Nucleus accumbens (tissue), 56 donors: ENCODE measurements around the gene FGB.
"Not testable (repeated sequence)": the region's sequence is repeated elsewhere in the genome, so short reads cannot be mapped to it uniquely, and the experiment has no call there.

Experiments used
- DNase-seq, 56 donors: peaks; one replicate each; lab custom pipeline; 2025; lab: John Stamatoyannopoulos, UW

FGB gene

GRCh38 chr4:154593868-154594267 is 31.1 kb downstream of the FGB start:
- peak in 33 of 56 donors; percentile 1 to 66 (median 22) for DNase-seq

DNA sequence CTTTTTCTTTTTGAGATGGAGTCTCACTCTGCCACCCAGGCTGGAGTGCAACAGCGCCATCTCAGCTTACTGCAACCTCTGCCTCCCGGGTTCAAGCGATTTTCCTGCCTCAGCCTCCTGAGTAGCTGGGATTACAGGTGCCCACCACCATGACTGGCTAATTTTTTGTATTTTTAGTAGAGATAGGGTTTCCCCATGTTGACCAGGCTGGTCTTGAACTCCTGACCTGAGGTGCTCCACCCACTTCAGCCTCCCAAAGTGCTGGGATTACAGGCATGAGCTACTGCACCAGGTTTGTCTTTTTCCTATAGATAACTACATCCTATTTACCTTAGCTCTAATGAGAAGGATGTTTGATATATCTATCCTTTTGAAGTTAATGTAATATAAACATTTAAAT is 31.5 kb downstream of the FGB start:
- DNase-seq = not testable (repeated sequence)

GRCh38 chr4:154595807-154596206 is 33.0 kb downstream of the FGB start:
- DNase-seq = no peak

DNA sequence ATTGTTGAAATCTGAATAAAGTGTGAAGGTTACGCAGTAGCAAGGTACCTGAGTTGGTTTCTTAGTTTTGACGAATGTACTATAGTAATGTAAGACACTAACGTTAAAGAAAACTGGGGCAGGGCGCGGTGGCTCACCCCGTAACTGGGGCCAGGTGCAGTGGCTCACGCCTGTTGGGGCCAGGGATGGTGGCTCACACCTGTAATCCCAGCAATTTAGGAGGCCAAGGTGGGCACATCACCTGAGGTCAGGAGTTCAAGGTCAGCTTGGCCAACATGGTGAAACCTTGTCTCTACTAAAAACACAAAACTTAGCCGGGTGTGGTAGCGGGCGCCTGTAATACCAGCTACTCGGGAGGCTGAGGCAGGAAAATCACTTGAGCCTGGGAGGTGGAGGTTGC is 34.5 kb downstream of the FGB start:
- DNase-seq = not testable (repeated sequence)

DNA sequence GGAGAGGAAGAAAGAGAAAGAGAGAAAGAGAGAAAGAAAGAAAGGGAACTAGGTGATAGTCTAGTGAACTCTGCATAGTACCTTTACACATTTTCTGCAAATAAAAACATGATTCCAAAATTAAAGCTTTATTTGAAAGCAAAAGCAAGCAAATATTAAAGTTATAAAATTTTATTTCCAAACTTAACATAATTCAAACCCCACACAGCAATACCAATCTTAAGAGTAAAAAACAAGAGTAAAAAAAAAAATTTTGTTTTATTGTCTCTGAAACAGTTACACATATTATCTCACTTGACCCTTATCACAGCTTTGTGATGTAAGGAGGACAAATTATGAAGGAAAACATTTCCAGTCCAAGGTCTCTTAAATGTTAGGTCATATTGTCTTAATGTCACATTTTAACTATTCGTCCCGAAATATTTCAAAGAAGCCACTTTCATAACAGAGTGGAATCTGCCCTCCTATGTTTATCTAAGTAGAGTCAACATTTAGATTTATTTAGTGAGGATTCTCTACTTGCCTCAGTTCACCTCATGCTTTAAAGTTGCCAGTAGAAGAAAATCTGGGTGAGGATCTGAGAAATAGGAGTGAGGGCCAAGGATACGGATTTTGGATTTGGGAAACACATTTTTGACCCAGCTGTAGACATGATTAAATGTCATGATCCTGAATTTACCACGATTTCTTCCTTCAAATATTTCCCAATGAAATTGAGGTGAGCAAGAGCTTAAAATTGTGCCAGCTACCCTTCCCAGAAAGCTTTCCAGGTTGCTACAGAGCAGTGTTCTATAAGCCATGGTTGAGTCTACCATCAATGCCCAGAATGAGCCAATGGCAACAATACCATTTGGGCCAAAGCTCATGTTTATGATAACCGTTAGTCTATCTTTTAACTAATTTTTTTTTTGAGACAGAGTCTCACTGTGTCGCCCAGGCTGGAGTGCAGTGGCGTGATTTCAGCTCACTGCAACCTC is 35.3 kb downstream of the FGB start:
- DNase-seq = no peak

- no peak for DNase-seq
Observed at GRCh38 chr4:154602404-154603020, 39.7 kb downstream of the FGB start.

- no peak for DNase-seq
Observed at GRCh38 chr4:154603033-154603943, 40.5 kb downstream of the FGB start.

DNA sequence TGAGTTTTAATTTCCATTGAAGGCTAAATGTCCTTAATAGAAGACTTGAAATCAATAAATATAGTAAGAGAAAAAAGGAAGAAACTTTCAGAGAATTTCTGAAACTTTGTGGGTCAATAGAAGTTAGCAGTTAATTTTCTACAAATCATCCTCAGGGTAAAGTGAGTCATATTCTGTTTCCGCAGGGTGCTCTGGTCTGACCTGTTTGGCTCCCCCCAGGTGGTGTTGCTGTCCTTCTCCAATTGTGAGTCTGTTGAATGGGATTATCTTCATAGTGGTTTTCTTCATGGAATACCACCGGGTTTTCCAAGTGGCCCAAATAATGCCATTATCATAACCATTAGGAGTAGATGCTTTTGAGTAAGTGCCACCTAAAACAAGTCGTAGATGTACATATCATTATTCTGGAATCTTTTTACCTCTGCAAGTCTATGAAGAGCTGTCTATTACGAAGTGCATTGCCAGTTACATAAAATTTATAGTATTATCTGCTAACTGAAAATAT is 41.9 kb downstream of the FGB start:
- DNase-seq = no peak

DNA sequence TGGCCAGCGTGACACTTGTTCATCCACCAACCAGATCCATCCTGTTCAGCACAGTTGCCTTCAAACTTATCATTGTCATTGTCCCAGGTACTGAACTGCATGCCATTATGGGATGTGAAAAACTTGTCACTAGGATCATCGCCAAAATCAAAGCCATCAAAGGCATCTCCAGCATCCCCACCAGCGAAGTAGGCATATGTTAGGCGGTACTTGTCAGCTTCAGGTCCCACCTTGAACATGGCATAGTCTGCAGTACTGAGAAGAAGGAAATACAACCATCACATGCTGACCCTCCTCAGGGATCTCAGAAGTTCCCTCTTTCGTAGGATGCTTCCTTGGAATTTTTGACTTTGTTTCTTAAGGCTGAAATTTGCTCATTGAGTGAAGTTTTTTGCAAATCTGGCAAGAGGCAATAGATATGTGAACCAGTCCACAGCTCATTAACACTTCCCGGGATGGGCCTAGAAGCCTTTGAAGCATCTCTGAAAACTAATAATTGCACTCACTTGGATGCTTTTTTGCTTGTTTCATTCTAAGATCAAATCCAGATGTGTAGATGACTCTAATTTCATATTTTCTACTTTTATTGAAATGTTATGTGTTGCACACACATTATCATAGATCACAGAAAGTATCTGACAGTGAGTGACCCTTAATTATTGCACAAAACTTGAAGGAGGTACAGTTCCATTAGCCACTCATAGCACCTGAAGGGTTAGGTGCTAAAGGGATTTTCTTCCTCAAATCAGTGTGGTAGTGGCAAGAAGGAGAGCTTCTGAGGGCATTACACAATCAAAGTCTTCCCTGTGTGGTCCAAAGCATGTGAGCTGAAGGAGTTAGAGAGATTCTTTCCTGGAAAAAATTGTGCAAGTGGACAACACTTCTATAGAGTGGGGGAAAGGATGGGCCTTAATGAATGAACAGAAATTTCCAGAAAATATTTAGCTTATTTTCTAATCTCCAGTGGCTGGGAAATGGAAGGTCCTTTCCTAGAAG is 44.2 kb downstream of the FGB start:
- no peak for DNase-seq

- DNase-seq = no peak
Observed at GRCh38 chr4:154608361-154609252, 45.8 kb downstream of the FGB start.

DNA sequence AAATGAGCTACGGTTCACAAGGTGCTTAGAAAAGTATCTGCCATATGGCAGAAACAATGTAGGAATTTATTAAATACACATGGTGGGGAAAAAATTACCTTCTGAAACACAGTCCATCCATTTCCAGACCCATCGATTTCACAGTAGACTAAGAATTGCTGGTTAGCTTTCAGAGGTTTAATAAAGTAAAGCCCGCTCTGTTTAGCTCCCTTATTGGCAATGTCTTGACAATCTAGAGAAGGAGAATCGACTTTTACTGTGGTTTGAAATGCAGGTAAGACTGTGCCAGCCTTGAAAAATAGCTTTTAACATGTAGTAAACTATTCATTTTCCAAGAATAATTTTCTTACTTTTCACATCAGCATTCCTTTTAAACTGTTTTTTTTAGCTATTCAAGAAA is 46.7 kb downstream of the FGB start:
- no peak for DNase-seq

DNA sequence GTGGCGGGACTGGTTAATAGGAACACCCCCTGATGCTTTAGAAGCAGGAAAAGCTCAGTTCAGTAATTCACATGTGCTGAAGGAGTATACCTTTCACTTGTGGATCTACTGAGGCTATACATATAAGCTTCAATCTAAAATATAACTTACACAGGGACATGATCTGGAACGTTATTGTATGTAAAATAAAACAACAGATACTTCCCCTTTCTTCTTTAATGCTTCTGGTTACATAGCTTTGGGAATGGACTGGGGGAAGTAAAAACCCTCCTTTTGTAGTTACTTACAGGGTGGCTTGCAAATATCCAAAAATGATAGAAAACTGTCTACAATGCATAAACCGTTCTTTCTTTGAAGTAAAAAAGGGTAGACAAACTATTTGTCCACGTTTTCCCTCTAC is 47.8 kb downstream of the FGB start:
- DNase-seq = no peak

GRCh38 chr4:154611833-154612232 is 49.0 kb downstream of the FGB start:
- DNase-seq = no peak

DNA sequence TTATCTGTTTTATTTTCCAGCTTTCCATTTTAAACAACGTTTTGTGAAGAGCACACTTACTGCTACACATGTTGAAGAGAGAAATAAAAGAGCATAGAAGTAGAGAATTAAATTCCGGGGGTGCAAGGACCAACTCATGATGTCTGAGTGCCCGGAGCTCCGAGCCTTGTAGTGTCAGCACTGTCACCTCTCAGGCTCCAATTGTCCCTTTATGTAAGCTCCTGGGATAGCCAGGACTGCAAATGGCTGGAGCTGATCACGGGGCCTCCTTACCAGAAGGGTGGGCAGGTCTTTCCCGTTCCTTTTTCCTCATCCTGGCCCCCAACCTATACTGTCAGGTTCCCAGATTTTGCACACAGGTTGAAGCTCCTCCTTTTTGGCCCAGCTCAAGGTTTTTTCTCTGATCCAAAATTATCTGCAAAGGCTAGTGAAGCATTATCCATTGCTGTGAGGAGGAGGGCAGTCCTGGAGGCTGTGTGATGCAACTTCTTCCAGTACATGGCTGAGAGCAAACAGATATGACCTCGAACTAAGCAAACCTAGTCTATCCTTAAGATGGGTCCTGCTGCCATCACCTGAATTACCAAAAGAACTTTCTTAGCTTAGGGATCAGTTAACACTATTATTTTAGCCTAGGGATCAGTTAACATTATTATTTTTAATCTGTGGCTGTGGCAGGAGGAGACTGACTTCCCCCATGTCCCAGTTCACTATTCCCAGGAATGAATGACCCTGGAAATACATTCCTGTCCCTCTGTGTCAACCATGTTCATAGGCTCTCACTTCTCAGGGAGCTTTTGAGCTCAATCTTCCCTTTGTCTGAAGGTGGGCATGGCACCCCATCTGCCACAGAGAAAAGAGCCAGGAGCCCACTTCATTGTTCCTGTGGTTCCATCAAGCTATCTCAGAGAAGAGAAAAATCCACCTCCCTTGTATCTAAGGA is 49.9 kb downstream of the FGB start, which contains the start of gene FGG:
Gene FGG, minus strand, starts transcription at position 185 of the 943 bp plus-strand sequence. Its CDS starts 47 bp downstream, at position 138.
- no peak for DNase-seq

- DNase-seq = no peak
Observed at GRCh38 chr4:154614306-154614705, 51.5 kb downstream of the FGB start.

DNA sequence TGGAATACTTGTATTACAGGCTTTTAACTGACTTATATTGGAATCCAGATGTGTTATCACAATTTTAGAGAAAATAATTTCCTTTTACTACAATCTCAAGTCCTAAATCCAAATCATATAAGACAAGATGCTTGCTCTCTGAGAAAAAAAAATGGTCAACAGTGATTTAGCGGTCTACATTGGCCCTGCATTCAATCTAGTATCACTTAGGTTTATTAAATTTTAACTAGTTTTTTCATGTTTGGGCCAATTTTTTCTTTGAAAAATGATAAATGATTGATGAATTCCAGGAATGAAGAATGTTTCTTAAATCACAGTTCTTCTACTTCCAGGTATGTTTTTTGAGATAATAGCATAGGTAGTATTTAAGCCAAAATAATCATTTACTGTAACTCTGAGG is 52.4 kb downstream of the FGB start:
- DNase-seq = no peak

DNA sequence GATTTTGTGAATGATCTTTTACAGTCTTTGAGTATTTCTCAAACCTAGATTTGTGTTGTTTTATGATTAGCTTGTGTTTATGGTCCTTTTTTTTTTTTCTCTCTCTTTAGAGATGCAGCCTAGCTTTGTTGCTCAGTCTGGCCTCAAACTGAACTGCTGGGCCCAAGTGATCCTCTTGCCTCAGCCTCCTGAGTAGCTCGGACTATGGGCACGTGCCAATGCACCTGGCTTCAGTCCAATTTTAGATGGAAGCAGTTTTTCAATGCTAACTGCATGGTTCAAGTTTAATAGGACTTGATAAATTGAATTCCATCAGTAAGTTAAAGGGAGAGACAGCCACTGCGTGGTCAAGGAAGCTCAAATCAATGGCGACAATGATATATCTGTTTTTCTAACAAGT is 53.5 kb downstream of the FGB start:
- no peak for DNase-seq
